ENCODE results near the gene ERC2.

GRCh38 chr3:56190771-56191305 is 277.4 kb downstream of the ERC2 start:
- TF ChIP-seq EHMT2 (IDR thresholded peaks at IDR 0.05; ENCODE audit: low read depth) (no peak), POLR2A (IDR thresholded peaks at IDR 0.05; ENCODE audit: low read length) (no peak), CHD4 (IDR thresholded peaks at IDR 0.05; ENCODE audit: borderline replicate concordance) (no peak), TP53 (CRISPR knock-in tag; IDR thresholded peaks at IDR 0.05) (no peak), MAZ (IDR thresholded peaks at IDR 0.05; ENCODE audit: borderline replicate concordance, low read depth, low read length) (no peak), CTCF (IDR thresholded peaks at IDR 0.05) (no peak), BHLHE40 (IDR thresholded peaks at IDR 0.05; ENCODE audit: low read depth, low read length) (no peak), EP300 (IDR thresholded peaks at IDR 0.05) (no peak), ESRRA (IDR thresholded peaks at IDR 0.05; ENCODE audit: borderline replicate concordance, low read length) (no peak), RFX5 (IDR thresholded peaks at IDR 0.05) (no peak)
- TF ChIP-seq, protein P1, sequence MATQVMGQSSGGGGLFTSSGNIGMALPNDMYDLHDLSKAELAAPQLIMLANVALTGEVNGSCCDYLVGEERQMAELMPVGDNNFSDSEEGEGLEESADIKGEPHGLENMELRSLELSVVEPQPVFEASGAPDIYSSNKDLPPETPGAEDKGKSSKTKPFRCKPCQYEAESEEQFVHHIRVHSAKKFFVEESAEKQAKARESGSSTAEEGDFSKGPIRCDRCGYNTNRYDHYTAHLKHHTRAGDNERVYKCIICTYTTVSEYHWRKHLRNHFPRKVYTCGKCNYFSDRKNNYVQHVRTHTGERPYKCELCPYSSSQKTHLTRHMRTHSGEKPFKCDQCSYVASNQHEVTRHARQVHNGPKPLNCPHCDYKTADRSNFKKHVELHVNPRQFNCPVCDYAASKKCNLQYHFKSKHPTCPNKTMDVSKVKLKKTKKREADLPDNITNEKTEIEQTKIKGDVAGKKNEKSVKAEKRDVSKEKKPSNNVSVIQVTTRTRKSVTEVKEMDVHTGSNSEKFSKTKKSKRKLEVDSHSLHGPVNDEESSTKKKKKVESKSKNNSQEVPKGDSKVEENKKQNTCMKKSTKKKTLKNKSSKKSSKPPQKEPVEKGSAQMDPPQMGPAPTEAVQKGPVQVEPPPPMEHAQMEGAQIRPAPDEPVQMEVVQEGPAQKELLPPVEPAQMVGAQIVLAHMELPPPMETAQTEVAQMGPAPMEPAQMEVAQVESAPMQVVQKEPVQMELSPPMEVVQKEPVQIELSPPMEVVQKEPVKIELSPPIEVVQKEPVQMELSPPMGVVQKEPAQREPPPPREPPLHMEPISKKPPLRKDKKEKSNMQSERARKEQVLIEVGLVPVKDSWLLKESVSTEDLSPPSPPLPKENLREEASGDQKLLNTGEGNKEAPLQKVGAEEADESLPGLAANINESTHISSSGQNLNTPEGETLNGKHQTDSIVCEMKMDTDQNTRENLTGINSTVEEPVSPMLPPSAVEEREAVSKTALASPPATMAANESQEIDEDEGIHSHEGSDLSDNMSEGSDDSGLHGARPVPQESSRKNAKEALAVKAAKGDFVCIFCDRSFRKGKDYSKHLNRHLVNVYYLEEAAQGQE (IDR thresholded peaks at IDR 0.05): no peak
